ENCODE data around the gene CT47C1. TPM values are rescaled to one million over a fixed set of nuclear protein-coding genes. Genes with fewer than 3 reads are reported as not detected.
"Not testable (repeated sequence)": the region's sequence is repeated elsewhere in the genome, so short reads cannot be mapped to it uniquely, and the experiment has no call there.

The CT47C1 gene
- total and polyA plus RNA-seq, 2 experiments from 2014 or later, result not detected

DNA sequence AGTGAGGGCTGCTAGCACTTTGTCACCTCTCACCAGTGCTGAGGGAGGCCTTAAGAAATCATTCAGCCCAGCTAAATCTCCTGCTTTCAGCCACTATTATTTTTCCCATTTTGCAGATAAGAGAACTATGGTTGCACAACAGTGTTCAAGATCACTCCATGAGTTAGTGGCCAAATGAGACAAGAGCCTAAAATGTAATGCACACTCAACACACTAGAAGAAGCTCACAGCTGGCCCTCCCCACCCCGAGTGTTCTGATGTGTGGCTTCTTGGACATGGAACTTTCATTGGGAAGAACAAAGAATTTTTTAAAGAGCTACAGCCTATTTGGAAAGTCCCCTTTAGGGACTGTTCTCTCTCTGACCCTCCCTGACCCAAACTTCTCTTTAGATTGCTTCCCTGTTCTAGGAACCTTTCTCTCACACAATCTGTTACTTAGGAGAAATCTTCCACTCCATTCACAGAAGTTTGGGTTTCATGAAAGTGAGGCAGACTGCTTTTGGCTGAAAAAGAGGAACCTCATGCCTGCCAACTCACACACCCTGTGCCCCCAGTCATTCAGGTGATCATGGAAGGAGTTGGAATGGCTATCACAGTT lies 44.0 kb upstream of the CT47C1 start:
- no peaks in the 10 kb centered on the region for H3K36me3 ChIP-seq (ENCODE audit: low read depth)
- H3K9ac ChIP-seq, result no peak overlapping the region
- no peak overlapping the region for H2AFZ ChIP-seq
- no peaks in the 10 kb centered on the region for H3K4me1 ChIP-seq (ENCODE audit: insufficient read depth)
- no peak for TF ChIP-seq EZH2 (IDR thresholded peaks at IDR 0.05; ENCODE audit: insufficient read depth, poor library complexity, severe bottlenecking)
- TF ChIP-seq EZH2phosphoT487 (IDR thresholded peaks at IDR 0.05; ENCODE audit: insufficient read depth, low read depth), result no peak
- H3K9me3 ChIP-seq (ENCODE audit: low read depth), result no peaks in the 10 kb centered on the region
- in situ Hi-C loops (cut with MboI), result no loop called here
- WGBS, 2 experiments (ENCODE audit: low coverage in 1 of 2, low lambda C conversion rate in 2 of 2, missing lambda C conversion rate in 2 of 2), result 0 to 17% methylated on average over 1 of the region's 1 CpG
- DNase-seq, result no peak
- H3K27ac ChIP-seq, result no peak overlapping the region
- no peak overlapping the region for H3K4me2 ChIP-seq (ENCODE audit: unreplicated experiment)
- no peaks in the 10 kb centered on the region for H3K27me3 ChIP-seq (replicated peaks; ENCODE audit: insufficient read depth)
- no peaks in the 10 kb centered on the region for H4K20me1 ChIP-seq (ENCODE audit: insufficient read depth)
- no peaks in the 10 kb centered on the region for H3K9me2 ChIP-seq (ENCODE audit: insufficient read depth)
- H3K79me2 ChIP-seq (ENCODE audit: insufficient read depth), result no peaks in the 10 kb centered on the region
- no peak overlapping the region for H3K4me3 ChIP-seq
- H3F3A ChIP-seq (ENCODE audit: insufficient read depth), result no peaks in the 10 kb centered on the region

DNA sequence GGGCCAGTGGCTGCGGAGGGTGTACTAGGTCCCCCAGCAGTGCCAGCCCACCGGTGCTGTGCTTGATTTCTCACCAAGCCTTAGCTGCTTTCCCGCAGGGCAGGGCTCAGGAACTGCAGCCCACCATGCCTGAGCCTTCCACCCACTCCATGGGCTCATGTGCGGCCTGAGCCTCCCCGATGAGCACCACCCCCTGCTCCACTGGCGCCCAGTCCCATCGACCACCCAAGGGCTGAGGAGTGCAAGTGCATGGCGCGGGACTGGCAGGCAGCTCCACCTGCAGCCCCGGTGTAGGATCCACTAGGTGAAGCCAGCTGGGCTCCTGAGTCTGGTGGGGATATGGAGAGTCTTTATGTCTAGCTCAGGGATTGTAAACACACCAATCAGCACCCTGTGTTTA lies 43.1 kb upstream of the CT47C1 start:
- H3K9me3 ChIP-seq (ENCODE audit: low read depth); H3K9ac ChIP-seq; H3F3A ChIP-seq (ENCODE audit: insufficient read depth); H3K4me2 ChIP-seq (ENCODE audit: unreplicated experiment); H3K79me2 ChIP-seq (ENCODE audit: insufficient read depth); H3K27me3 ChIP-seq (replicated peaks; ENCODE audit: insufficient read depth); H3K4me3 ChIP-seq; H2AFZ ChIP-seq; in situ Hi-C loops (cut with MboI); H4K20me1 ChIP-seq (ENCODE audit: insufficient read depth); H3K27ac ChIP-seq; H3K36me3 ChIP-seq (ENCODE audit: low read depth); H3K9me2 ChIP-seq (ENCODE audit: insufficient read depth); H3K4me1 ChIP-seq (ENCODE audit: insufficient read depth); DNase-seq: not testable (repeated sequence)
- 82 to 92% methylated on average over 7 to 9 of the region's 10 CpGs for WGBS, 2 experiments (ENCODE audit: low coverage in 1 of 2, low lambda C conversion rate in 2 of 2, missing lambda C conversion rate in 2 of 2)

DNA sequence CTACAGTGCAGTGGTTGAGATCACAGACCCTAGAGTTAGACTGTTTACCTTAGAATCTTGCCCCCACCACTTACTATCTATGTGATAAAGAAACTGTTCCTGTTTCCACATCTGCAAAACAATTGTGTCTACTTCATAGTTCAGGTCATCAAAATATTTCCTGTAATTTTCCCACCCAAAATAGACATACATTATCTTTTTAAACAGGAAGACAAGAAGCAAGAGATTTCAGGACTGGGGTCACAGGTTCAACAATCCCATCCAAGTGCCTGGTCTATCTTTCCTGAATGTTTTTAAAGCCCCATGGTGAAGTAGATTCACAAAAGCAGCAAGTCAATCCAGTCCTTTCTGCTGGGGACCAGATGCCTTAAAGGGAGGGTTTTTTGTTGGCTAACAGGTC lies 41.8 kb upstream of the CT47C1 start:
- in situ Hi-C loops (cut with MboI), result no loop called here
- DNase-seq, result no peak
- no peak for TF ChIP-seq EZH2phosphoT487 (IDR thresholded peaks at IDR 0.05; ENCODE audit: insufficient read depth, low read depth)
- no peak for TF ChIP-seq EZH2 (IDR thresholded peaks at IDR 0.05; ENCODE audit: insufficient read depth, poor library complexity, severe bottlenecking)
- H3K9me2 ChIP-seq (ENCODE audit: insufficient read depth), result no peaks in the 10 kb centered on the region
- H3K9me3 ChIP-seq (ENCODE audit: low read depth), result no peaks in the 10 kb centered on the region
- H2AFZ ChIP-seq, result no peak overlapping the region
- no peaks in the 10 kb centered on the region for H3K79me2 ChIP-seq (ENCODE audit: insufficient read depth)
- no peak overlapping the region for H3K27ac ChIP-seq
- H3K27me3 ChIP-seq (replicated peaks; ENCODE audit: insufficient read depth), result no peaks in the 10 kb centered on the region
- H3K4me1 ChIP-seq (ENCODE audit: insufficient read depth), result no peaks in the 10 kb centered on the region
- no peak overlapping the region for H3K9ac ChIP-seq
- H3F3A ChIP-seq (ENCODE audit: insufficient read depth), result no peaks in the 10 kb centered on the region
- no peaks in the 10 kb centered on the region for H4K20me1 ChIP-seq (ENCODE audit: insufficient read depth)
- H3K36me3 ChIP-seq (ENCODE audit: low read depth), result no peaks in the 10 kb centered on the region
- H3K4me3 ChIP-seq, result no peak overlapping the region
- no peak overlapping the region for H3K4me2 ChIP-seq (ENCODE audit: unreplicated experiment)

DNA sequence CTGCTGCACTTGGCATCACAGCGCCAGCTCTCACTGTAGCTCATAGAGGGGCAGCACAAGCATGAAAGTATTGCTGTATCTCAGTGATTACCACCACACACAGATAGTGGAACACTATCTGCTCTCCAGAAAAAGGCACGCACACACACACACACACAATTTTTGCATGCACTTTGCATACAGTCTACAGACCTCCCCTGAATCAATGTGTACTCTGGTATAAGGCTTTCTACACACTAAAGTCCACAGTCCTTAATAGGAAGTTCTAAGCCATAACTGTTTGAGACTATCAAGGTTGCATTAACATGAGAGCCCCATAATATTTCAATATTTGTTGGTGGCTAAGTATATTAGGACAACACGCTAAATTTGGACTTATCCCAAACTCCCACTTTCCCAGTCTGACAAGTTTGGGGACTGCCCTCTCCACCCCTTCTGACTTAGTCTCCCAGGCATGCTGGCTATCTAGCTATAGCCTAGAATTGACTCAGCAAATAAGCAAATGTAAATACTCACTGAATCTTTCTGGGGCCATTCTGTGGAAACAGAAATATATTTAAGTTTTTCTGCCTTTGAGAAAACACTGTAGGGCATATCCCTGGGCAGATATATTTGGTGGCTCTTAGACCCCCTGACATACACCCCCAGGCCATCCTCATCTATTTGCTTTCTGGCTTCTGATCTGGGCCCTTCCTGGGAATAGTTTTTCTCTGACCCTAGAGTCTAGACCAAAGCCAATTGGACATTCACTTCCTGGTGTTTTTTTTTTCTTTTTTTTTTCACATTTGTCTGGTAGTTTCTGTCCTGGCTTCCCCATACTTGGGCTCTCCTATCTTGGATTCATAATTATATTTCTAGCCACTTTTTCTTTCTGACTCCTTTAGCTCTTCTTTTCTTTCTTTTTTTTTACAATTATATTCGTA lies 36.4 kb upstream of the CT47C1 start:
- H3K36me3 ChIP-seq (ENCODE audit: low read depth), result no peaks in the 10 kb centered on the region

More for the DNA sequence above, 36.4 kb upstream of the CT47C1 start:
- H3K4me2 ChIP-seq (ENCODE audit: unreplicated experiment), result no peak overlapping the region
- no peaks in the 10 kb centered on the region for H4K20me1 ChIP-seq (ENCODE audit: insufficient read depth)
- peaks cover 20% of the 10 kb centered on the region for H3K4me1 ChIP-seq (ENCODE audit: insufficient read depth)
- H3K9ac ChIP-seq, result no peak overlapping the region
- H3F3A ChIP-seq (ENCODE audit: insufficient read depth), result peaks cover 8% of the 10 kb centered on the region
- no peaks in the 10 kb centered on the region for H3K79me2 ChIP-seq (ENCODE audit: insufficient read depth)
- H3K9me3 ChIP-seq (ENCODE audit: low read depth), result no peaks in the 10 kb centered on the region
- DNase-seq, result peak; percentile 34
- no peaks in the 10 kb centered on the region for H3K9me2 ChIP-seq (ENCODE audit: insufficient read depth)
- in situ Hi-C loops (cut with MboI), result no loop called here
- WGBS, 2 experiments (ENCODE audit: low coverage in 1 of 2, low lambda C conversion rate in 2 of 2, missing lambda C conversion rate in 2 of 2), result 69 to 100% methylated on average over 3 to 4 of the region's 4 CpGs
- no peak overlapping the region for H3K4me3 ChIP-seq
- no peaks in the 10 kb centered on the region for H3K27me3 ChIP-seq (replicated peaks; ENCODE audit: insufficient read depth)
- peak overlapping the region; percentile 77 for H2AFZ ChIP-seq
- no peak for TF ChIP-seq EZH2phosphoT487 (IDR thresholded peaks at IDR 0.05; ENCODE audit: insufficient read depth, low read depth)
- no peak for TF ChIP-seq EZH2 (IDR thresholded peaks at IDR 0.05; ENCODE audit: insufficient read depth, poor library complexity, severe bottlenecking)
- H3K27ac ChIP-seq, result peak overlapping the region; percentile 45
